ENCODE results near the gene GLT6D1. TPM values are rescaled to one million over a fixed set of nuclear protein-coding genes. Genes with fewer than 3 reads are reported as not detected.

Gene GLT6D1
- total and polyA plus RNA-seq, 2 of the 4 experiments (the other 2 are of a cell fraction), result not detected

DNA sequence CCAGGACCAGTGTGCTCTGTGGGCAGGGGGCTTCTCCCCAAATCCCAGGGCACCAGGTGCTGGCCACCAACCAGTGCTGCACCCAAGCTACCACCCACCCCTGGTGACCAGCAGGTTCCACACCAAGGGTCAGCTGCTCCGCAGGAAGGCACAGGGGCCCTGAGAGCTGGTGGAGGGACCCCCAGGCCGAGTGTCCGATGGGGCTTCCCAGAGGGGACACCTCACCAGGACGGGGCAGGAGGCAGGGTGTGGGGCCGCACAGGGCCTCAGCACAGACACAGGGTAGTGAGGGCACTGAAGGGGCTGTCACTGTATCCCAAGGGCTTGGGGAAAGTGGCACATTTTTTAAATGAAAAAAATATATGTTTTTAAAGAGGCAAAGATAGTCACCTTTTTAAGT, 41.8 kb upstream of the GLT6D1 start:
- no peak overlapping the region for H2BK120ac ChIP-seq (ENCODE audit: low read depth, low read length)
- no peaks in the 10 kb centered on the region; the same call in 1 of the 2 replicates for H3K27me3 ChIP-seq (ENCODE audit: control insufficient read depth, insufficient read depth, low read length)
- H3K9ac ChIP-seq (ENCODE audit: low read depth, low read length), result no peak overlapping the region
- DNase-seq, result no peak
- H3K27ac ChIP-seq (ENCODE audit: insufficient read depth, low read length), result no peak overlapping the region
- H3K36me3 ChIP-seq (ENCODE audit: control insufficient read depth, insufficient read depth, low read length), result no peaks in the 10 kb centered on the region
- no peak overlapping the region for H3K56ac ChIP-seq (ENCODE audit: extremely low read depth, insufficient read depth, low read length)
- no peaks in the 10 kb centered on the region for H4K20me1 ChIP-seq (ENCODE audit: insufficient read depth, low read length)
- H4K91ac ChIP-seq (ENCODE audit: insufficient read depth, low read depth, low read length), result no peak overlapping the region
- H4K5ac ChIP-seq (ENCODE audit: low read depth, low read length), result no peak overlapping the region
- ChIA-PET CTCF (no interaction called here), POLR2A (ENCODE audit: unreplicated experiment) (no interaction called here)
- intact Hi-C loops (cut with micrococcal nuclease), result no loop called here
- dilution Hi-C loops (cut with HindIII; ENCODE audit: low sequenced_read_pairs, unreplicated experiment), result no loop called here
- no peaks in the 10 kb centered on the region for H3K79me1 ChIP-seq (ENCODE audit: low read depth in 1 of 2, low read length in 2 of 2)
- H2BK15ac ChIP-seq (ENCODE audit: low read depth, low read length), result no peak overlapping the region
- H2AFZ ChIP-seq (replicated peaks; ENCODE audit: low read length, poor library complexity), result no peak overlapping the region
- H2AK5ac ChIP-seq (ENCODE audit: low read depth, low read length), result no peak overlapping the region
- no peak overlapping the region for H2AK9ac ChIP-seq (replicated peaks; ENCODE audit: low read depth, low read length, poor library complexity)
- no peak overlapping the region for H3K14ac ChIP-seq (replicated peaks; ENCODE audit: low read depth, low read length)
- no peak overlapping the region for H3K18ac ChIP-seq (ENCODE audit: low read depth, low read length)
- H3K23ac ChIP-seq (ENCODE audit: low read depth, low read length), result no peak overlapping the region
- H2BK20ac ChIP-seq (ENCODE audit: low read depth, low read length), result no peak overlapping the region
- no peak overlapping the region for H2BK5ac ChIP-seq (ENCODE audit: low read depth, low read length, poor library complexity, severe bottlenecking)
- in situ Hi-C loops (cut with MboI; ENCODE audit: low sequenced_read_pairs), result no loop called here
- H3K4me2 ChIP-seq (ENCODE audit: low read depth, low read length), result no peak overlapping the region
- H3K9me3 ChIP-seq (ENCODE audit: control insufficient read depth, insufficient read depth, low read length), result no peaks in the 10 kb centered on the region
- TF ChIP-seq, protein P1, sequence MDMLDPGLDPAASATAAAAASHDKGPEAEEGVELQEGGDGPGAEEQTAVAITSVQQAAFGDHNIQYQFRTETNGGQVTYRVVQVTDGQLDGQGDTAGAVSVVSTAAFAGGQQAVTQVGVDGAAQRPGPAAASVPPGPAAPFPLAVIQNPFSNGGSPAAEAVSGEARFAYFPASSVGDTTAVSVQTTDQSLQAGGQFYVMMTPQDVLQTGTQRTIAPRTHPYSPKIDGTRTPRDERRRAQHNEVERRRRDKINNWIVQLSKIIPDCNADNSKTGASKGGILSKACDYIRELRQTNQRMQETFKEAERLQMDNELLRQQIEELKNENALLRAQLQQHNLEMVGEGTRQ (IDR thresholded peaks at IDR 0.05; ENCODE audit: low read depth, low read length), result no peak
- TF ChIP-seq CHD1 (IDR thresholded peaks at IDR 0.05; ENCODE audit: low read depth, low read length) (no peak), MAZ (IDR thresholded peaks at IDR 0.05; ENCODE audit: borderline replicate concordance, low read depth, low read length) (no peak), MAFK (IDR thresholded peaks at IDR 0.05; ENCODE audit: low read depth, low read length) (no peak), ELK1 (IDR thresholded peaks at IDR 0.05; ENCODE audit: borderline replicate concordance, low read depth, low read length) (no peak), RAD21 (IDR thresholded peaks at IDR 0.05; ENCODE audit: low read length) (no peak), RCOR1 (IDR thresholded peaks at IDR 0.05; ENCODE audit: insufficient replicate concordance, low read length) (no peak), POLR2A (IDR thresholded peaks at IDR 0.05; ENCODE audit: low read depth, low read length) (no peak), NFE2L2 (IDR thresholded peaks at IDR 0.05; ENCODE audit: low read depth, low read length) (no peak)
- H3K9me1 ChIP-seq (ENCODE audit: insufficient read depth, low read length), result no peaks in the 10 kb centered on the region
- H4K8ac ChIP-seq (ENCODE audit: low read depth in 2 of 2, low read length in 2 of 2), result no peak overlapping the region
- 40% methylated on average over 1 of the region's 5 CpGs; no CpG with 5 or more reads in 1 of the 2 experiments for WGBS, 2 experiments (ENCODE audit: extremely low coverage in 2 of 2, insufficient read length in 1 of 2)
- no peaks in the 10 kb centered on the region for H3K4me1 ChIP-seq (ENCODE audit: control insufficient read depth, insufficient read depth, low read length)
- no TSS peak for BruUV-seq (replicated peaks)
- ATAC-seq (ENCODE audit: low read depth), result no peak
- H3K4me3 ChIP-seq (ENCODE audit: insufficient read depth, low read depth, low read length), result no peak overlapping the region
- no peak overlapping the region for H3K4ac ChIP-seq (ENCODE audit: low read depth, low read length)

Data from IMR-90 (cell line).